ENCODE results near the gene MEIS2.

DNA sequence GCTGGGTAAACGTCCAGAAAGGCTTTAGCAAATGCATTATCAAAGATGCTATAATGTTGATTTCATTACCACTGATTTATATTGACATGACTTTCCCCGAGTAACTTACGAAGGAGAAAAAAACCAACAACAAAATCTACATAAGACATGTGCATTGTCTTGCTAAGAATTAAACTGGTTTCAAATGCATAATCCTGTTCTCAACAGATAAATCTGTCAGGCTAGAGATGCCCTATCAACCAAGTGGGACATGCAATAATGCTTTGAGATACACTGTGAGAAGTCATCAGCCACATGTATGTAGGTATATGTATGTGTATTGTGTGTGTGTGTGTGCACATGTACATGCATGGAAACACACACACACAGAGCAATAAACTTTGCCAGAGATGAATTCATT lies 195.6 kb downstream of the MEIS2 start:
- no peak for TF ChIP-seq POLR2AphosphoS5 (IDR thresholded peaks at IDR 0.05; ENCODE audit: insufficient read depth in 1 of 2, low read depth in 1 of 2)
- TF ChIP-seq, protein P1, sequence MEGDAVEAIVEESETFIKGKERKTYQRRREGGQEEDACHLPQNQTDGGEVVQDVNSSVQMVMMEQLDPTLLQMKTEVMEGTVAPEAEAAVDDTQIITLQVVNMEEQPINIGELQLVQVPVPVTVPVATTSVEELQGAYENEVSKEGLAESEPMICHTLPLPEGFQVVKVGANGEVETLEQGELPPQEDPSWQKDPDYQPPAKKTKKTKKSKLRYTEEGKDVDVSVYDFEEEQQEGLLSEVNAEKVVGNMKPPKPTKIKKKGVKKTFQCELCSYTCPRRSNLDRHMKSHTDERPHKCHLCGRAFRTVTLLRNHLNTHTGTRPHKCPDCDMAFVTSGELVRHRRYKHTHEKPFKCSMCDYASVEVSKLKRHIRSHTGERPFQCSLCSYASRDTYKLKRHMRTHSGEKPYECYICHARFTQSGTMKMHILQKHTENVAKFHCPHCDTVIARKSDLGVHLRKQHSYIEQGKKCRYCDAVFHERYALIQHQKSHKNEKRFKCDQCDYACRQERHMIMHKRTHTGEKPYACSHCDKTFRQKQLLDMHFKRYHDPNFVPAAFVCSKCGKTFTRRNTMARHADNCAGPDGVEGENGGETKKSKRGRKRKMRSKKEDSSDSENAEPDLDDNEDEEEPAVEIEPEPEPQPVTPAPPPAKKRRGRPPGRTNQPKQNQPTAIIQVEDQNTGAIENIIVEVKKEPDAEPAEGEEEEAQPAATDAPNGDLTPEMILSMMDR (IDR thresholded peaks at IDR 0.05): no peak
- no peak for TF ChIP-seq POLR2A (IDR thresholded peaks at IDR 0.05)

Data from vagina (tissue), 2 donors.